DND-41 (cell line): Measurements from ENCODE around the gene MYL2.

Experiments
- EZH2 ChIP-seq: IDR thresholded peaks from 3 replicates; pipeline ENCODE4 v1.6.1; 2012; ENCODE audit warnings: borderline replicate concordance, low read depth, mild to moderate bottlenecking, moderate library complexity, low read length, inconsistent platforms; ENCODE audit not compliant: severe bottlenecking
- TF ChIP-seq, protein P1 (sequence below): IDR thresholded peaks from 2 replicates; pipeline ENCODE4 v1.5.1; 2012; ENCODE audit warnings: borderline replicate concordance, low read length, moderate library complexity, mild to moderate bottlenecking; ENCODE audit not compliant: poor library complexity, severe bottlenecking; ENCODE audit errors: extremely low read depth

DNA sequence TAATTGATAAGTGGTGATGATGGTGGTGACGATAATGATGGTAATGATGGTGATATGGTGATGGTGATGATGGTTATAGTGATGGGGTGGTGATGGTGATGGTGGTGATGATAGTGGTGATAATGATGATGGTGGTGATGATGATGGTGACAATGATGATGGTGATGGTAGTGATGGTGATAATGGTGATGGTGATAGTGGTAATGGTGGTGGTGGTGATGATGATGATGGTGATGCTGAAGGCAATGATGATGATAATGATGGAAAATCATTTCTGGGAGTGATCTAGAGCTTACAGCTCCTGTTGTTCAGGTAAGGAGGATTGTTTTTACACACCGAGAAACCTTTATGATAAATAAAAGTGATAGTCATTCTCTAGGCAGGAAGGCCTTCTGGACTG lies 39.7 kb downstream of the MYL2 start:
- TF ChIP-seq, protein P1, sequence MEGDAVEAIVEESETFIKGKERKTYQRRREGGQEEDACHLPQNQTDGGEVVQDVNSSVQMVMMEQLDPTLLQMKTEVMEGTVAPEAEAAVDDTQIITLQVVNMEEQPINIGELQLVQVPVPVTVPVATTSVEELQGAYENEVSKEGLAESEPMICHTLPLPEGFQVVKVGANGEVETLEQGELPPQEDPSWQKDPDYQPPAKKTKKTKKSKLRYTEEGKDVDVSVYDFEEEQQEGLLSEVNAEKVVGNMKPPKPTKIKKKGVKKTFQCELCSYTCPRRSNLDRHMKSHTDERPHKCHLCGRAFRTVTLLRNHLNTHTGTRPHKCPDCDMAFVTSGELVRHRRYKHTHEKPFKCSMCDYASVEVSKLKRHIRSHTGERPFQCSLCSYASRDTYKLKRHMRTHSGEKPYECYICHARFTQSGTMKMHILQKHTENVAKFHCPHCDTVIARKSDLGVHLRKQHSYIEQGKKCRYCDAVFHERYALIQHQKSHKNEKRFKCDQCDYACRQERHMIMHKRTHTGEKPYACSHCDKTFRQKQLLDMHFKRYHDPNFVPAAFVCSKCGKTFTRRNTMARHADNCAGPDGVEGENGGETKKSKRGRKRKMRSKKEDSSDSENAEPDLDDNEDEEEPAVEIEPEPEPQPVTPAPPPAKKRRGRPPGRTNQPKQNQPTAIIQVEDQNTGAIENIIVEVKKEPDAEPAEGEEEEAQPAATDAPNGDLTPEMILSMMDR, result no peak
- TF ChIP-seq EZH2, result no peak
